HG03159 (cell line): ENCODE measurements around the gene DNAH9.

Experiments used
- ATAC-seq: cut with Tn5 transposase; IDR thresholded peaks from one replicate; pipeline ENCODE4 v1.9.1; 2021; ENCODE audit warnings: mild to moderate bottlenecking, moderate library complexity; ENCODE audit not compliant: unreplicated experiment

The DNAH9 gene

DNA sequence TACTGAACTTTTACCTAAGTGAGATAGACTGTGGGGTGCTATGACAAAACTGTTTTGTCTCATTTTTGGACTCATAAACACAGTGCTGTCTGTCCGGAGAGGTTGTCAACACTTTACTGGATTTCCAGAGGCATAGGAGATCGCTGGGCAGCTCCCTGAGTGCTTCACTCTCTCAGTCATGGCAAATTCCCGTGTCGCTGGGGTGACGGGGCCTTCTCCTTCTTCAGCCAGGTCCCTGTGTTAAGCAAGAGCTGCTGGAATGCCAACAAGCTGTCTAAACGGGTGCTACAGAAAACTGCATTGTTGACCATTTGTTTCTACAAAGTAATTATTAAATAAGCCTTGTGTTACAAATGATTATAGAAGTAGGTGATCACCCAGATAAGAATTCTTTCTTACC is 141.6 kb downstream of the DNAH9 start:
- ATAC-seq: no peak

GRCh38 chr17:11742886-11743285 is 144.6 kb downstream of the DNAH9 start:
- ATAC-seq: no peak

DNA sequence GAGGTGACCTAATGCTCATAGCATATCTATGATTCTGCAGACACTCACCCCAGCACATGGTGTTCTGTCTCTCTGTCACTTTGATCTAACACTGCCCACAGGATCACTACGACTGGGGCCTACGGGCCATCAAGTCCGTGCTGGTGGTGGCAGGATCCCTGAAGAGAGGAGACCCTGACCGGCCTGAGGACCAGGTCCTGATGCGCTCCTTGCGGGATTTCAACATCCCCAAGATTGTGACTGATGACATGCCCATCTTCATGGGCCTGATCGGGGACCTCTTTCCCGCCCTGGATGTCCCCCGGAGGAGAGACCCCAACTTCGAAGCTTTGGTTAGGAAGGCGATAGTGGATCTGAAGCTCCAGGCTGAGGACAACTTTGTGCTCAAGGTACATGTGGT is 146.4 kb downstream of the DNAH9 start:
- ATAC-seq: no peak

DNA sequence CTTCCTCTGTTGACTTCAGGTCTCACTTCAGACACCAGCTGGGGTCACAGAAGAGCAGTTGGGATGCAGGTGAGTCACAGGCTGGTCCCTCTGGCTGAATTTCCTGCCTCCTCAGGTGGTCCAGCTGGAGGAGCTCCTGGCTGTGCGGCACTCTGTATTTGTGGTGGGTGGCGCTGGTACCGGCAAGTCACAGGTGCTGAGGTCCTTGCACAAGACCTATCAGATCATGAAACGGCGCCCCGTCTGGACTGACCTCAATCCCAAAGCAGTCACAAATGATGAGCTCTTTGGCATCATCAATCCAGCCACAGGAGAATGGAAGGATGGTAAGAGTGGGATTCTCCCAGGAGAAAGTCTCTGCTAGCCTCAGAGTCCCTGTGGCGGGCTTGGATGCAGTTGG is 149.2 kb downstream of the DNAH9 start:
- ATAC-seq: no peak

DNA sequence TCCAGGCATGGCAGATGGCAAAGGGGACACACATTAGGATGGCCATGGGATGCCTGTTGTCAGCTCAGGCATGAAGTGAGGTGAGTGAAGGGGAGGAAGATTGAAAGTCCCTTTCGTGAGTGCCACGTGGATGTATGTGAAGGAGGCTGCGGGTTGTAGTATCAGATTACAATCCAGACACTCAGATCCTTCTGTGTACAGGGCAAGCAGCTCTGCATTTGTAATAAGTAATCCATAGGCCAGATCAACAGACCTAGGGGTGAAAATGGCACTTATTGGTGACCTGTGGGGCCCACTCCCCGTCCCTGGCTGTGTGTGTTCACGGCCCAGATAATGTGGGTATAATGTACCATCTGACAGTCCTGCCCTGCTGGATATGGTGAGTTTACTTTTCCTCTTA is 159.5 kb downstream of the DNAH9 start:
- no peak for ATAC-seq

- ATAC-seq: no peak
Observed at GRCh38 chr17:11768106-11768505, 169.8 kb downstream of the DNAH9 start.

- ATAC-seq: no peak
Observed at GRCh38 chr17:11768981-11769380, 170.7 kb downstream of the DNAH9 start.

GRCh38 chr17:11772031-11772430 is 173.8 kb downstream of the DNAH9 start:
- no peak for ATAC-seq

DNA sequence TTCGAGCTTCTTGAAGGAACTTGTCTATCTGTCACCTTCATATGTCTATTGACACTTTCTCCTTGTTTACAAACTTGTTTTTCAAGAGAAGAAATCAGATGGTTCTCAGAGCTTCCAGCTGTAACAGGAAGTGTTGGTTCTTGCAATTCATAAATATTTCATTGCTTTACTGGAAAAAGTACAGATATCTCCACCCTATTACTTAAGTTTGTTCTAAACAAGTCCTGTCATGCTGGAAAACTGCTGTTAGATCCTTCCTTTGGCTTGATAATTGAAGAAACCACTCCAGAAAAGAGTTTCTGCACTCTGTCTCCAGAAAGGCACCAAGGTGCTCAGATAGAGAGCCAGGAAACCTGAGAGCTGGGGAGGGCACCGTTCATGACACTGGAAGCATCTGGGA is 181.6 kb downstream of the DNAH9 start:
- ATAC-seq: no peak

GRCh38 chr17:11780621-11781020 is 182.4 kb downstream of the DNAH9 start:
- no peak for ATAC-seq

DNA sequence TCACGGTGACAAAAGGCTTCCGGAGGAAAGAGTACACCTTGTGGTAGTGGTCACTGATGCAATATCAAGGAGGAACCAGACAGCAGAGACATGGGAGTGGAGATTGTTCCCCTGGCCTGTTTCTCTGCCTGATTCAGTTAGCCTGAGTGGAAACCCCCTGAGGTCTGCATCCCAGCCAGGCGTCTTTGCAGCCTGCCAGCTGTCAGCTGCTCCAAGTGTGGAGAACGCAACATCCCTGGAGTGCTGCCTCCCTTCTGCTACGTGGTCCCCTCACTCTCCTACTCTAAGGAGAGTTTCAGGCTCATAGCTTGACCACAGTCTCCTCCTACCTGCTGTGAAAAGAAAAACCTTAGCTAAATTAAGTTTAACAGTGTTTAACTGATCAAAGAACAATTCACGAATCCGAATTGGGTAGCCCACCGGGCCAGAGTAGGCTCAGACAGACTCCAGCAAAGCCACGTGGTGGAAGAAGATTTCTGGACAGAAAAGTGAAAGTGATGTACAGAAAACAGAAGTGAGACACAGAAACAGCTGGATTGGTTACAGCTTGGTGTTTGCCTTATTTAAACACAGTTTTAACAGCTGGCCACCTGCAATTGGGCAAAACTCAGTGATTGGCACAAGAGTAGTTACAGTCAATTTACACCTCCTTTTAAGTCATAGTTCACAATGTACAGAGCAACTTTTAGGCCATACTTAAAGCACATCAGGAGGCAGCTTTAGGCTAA is 188.6 kb downstream of the DNAH9 start:
- no peak for ATAC-seq

- no peak for ATAC-seq
Observed at GRCh38 chr17:11795906-11796305, 197.6 kb downstream of the DNAH9 start.

DNA sequence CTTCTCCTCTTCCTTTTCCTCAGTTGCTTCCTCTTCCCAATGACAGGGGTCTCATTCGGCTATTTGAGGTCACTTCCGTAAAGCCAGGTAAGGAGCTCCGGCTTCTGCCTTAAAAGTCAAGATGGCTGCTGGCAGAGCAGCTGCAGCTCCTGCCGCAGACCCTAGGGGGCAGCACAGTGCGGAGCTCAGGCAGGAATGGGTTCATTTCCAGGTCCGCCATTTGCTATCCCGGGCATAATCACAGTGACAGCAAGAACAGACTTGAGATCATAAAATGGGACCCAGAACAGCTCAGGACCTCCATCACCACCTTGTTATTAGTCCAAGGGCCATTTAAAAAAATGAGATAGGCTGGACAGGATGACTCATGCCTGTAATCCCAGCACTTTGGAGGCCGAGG is 199.5 kb downstream of the DNAH9 start:
- ATAC-seq: no peak

GRCh38 chr17:11803231-11803969 is 205.1 kb downstream of the DNAH9 start:
- ATAC-seq: no peak

DNA sequence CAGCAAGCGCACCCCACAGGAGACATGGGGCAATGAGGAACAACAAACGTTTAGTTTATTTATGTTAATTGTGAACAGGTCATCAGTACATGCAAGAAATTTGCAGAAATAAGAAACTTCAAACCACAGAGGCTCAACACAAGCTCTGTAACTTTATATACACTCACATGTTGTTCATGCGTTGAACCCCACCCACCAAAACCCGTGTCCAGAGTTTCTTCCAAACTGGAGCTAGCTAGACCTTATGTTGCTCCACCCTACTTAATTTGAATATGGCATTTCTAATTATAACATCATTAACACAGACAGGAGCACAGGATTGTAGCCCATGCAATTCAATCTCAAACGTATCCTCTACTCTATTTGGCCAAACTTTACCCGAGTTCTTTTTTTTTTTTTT is 206.9 kb downstream of the DNAH9 start:
- ATAC-seq: no peak

GRCh38 chr17:11805952-11806351 is 207.7 kb downstream of the DNAH9 start:
- no peak for ATAC-seq

- ATAC-seq: no peak
Observed at GRCh38 chr17:11807606-11808005, 209.3 kb downstream of the DNAH9 start.

DNA sequence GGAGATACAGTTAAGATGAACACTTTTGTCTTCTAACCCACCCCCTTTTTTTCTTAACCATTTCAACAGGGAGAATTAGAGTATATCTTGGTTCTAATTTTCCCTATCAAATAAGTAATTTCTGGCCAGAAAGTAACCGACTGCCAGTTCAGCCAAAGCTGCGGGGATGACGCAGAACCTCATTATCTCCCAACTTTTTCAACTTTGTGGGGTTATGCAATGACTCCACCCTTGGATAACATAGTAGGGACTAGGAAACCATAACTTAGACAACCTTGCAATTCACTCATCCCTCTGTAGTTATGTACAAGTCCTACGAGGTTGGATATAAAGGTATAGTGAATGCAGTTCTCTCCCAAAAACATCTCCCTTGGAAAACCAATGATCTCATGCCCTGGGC is 215.0 kb downstream of the DNAH9 start:
- no peak for ATAC-seq

DNA sequence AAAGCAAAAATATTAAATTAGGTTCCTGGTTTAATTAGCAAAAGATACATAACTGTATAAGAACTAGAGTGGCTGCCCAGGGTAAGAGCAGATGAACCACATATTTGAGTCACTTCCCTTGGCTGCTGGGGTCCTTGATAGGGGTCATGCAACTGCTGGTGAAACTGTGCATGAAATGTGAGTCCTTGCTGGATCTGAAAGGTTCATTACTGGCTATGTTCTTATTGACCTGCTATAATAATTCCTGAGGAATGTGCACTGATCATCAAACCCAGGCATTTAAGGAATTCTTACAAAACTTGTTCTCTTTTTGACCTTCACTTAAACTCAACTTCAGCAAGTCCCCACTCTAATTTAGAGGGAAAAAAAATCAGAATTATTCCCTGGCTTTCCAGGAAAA is 215.6 kb downstream of the DNAH9 start:
- ATAC-seq: no peak

- ATAC-seq: no peak
Observed at GRCh38 chr17:11814655-11815262, 216.5 kb downstream of the DNAH9 start.

GRCh38 chr17:11816409-11816808 is 218.1 kb downstream of the DNAH9 start:
- ATAC-seq: no peak

DNA sequence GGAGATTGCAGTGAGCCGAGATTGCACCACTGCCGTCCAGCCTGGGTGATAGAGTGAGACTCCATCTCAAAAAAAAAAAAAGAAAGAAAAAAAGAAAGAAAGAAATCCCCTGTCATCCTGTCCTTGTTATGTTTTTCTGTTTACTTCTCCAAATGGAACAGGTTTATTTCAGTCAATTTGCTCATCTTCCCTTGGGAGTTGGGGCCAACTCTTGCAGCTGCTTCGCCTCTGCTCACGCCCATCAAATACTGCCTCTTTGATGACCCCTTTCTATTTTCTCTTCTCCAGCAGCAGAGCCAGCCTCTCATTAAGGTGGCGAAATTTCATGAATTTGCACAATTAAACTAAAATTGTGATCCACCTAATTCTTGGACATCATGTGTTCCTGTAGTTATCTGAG is 225.6 kb downstream of the DNAH9 start:
- ATAC-seq: no peak
